A673 (cell line): ENCODE measurements around the gene FAM163B.

Source experiments
- EZH2 ChIP-seq: fragments of 200-600 bp; sonication (generic); IDR thresholded peaks from 2 replicates; pipeline ENCODE4 v1.6.1; 2017; ENCODE audit warnings: borderline replicate concordance, low read depth, mild to moderate bottlenecking, mixed read lengths, antibody characterized with exemption, low read length; ENCODE audit not compliant: poor library complexity, severe bottlenecking
- TF ChIP-seq, protein P1 (sequence below): fragments of 300-800, 200-600 bp; sonication (generic); conservative IDR thresholded peaks from 2 replicates; pipeline ENCODE4 v1.5.1; 2017; ENCODE audit warnings: low read depth, mild to moderate bottlenecking, antibody characterized with exemption, low read length, moderate library complexity, mixed read lengths

DNA sequence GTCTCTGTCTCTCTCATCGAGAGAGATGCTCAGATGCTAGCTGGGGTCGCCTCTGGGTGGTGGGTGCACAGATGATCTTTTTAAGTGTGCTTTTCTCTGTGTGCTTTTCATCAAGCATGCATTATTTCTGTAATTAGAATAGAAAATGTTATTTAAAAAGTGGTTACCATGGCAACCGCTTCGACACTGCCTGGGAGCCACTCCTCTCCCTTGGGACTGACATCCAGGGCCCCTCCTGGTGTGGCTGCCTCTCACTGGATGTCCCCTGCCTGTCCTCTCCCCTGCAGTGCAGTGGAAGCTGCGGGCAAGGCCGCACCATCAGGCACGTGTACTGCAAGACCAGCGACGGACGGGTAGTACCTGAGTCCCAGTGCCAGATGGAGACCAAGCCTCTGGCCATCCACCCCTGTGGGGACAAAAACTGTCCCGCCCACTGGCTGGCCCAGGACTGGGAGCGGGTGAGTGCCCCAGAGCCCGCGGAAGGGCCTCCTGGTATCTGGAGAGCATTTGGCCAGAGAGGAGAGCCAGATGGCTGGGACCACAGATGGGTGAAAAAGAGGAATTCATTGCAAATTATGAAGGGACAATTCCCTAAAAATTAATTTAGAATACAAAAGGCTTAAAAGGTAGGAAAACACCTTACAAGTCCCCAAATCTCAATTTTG, 39.9 kb downstream of the FAM163B start:
- TF ChIP-seq EZH2, result no peak
- TF ChIP-seq, protein P1, sequence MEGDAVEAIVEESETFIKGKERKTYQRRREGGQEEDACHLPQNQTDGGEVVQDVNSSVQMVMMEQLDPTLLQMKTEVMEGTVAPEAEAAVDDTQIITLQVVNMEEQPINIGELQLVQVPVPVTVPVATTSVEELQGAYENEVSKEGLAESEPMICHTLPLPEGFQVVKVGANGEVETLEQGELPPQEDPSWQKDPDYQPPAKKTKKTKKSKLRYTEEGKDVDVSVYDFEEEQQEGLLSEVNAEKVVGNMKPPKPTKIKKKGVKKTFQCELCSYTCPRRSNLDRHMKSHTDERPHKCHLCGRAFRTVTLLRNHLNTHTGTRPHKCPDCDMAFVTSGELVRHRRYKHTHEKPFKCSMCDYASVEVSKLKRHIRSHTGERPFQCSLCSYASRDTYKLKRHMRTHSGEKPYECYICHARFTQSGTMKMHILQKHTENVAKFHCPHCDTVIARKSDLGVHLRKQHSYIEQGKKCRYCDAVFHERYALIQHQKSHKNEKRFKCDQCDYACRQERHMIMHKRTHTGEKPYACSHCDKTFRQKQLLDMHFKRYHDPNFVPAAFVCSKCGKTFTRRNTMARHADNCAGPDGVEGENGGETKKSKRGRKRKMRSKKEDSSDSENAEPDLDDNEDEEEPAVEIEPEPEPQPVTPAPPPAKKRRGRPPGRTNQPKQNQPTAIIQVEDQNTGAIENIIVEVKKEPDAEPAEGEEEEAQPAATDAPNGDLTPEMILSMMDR, result no peak
